Trophoblast cell (in vitro differentiated cells and primary cell): Measurements from ENCODE around the gene LONP2.
A peak's percentile ranks its signal among the peaks of the same experiment; 100 is the strongest.

Source experiments
- DNase-seq, 2 donors: peaks; one replicate each; pipeline ENCODE4 v3.0.0-alpha.2; 2016
- H2AFZ ChIP-seq: 2 replicates; pipeline ENCODE4 v1.6.1; 2013; ENCODE audit warnings: low read length, moderate library complexity, mild to moderate bottlenecking; ENCODE audit not compliant: insufficient read depth, poor library complexity
- H2AK5ac ChIP-seq: 2 replicates; pipeline ENCODE4 v1.6.1; 2013; ENCODE audit warnings: mild to moderate bottlenecking, low read length
- H2BK120ac ChIP-seq: 2 replicates; pipeline ENCODE4 v1.6.1; 2013; ENCODE audit warnings: low read length, mild to moderate bottlenecking, moderate library complexity; ENCODE audit not compliant: insufficient read depth, poor library complexity
- H2BK12ac ChIP-seq: 2 replicates; pipeline ENCODE4 v1.6.1; 2013; ENCODE audit warnings: mild to moderate bottlenecking, low read length, moderate library complexity
- H2BK5ac ChIP-seq: 2 replicates; pipeline ENCODE4 v1.6.1; 2013; ENCODE audit warnings: low read length, low read depth, moderate library complexity, mild to moderate bottlenecking; ENCODE audit not compliant: poor library complexity
- H3K14ac ChIP-seq: 2 replicates; pipeline ENCODE4 v1.6.1; 2013; ENCODE audit warnings: mild to moderate bottlenecking, low read length
- H3K18ac ChIP-seq: 2 replicates; pipeline ENCODE4 v1.6.1; 2013; ENCODE audit warnings: mild to moderate bottlenecking, low read length
- H3K23ac ChIP-seq: 2 replicates; pipeline ENCODE4 v1.6.1; 2013; ENCODE audit warnings: low read length
- H3K27ac ChIP-seq: 2 replicates; pipeline ENCODE4 v1.5.1; 2013; ENCODE audit warnings: low read depth, mild to moderate bottlenecking, inconsistent platforms, low read length, moderate library complexity
- H3K27me3 ChIP-seq: 2 replicates; pipeline ENCODE4 v1.6.1; 2013; ENCODE audit warnings: inconsistent platforms, mild to moderate bottlenecking, low read length, moderate library complexity; ENCODE audit not compliant: insufficient read depth
- H3K36me3 ChIP-seq, 2 experiments: 1 replicate in 1 of 2; 2 replicates in 1 of 2; pipeline ENCODE4 v1.6.1; 2013; ENCODE audit warnings: low read length in 2 of 2, mild to moderate bottlenecking in 2 of 2, moderate library complexity in 1 of 2; ENCODE audit not compliant: insufficient read depth in 2 of 2, control insufficient read depth in 1 of 2
- H3K4ac ChIP-seq: 2 replicates; pipeline ENCODE4 v1.6.1; 2013; ENCODE audit warnings: low read depth, mild to moderate bottlenecking, low read length, moderate library complexity
- H3K4me1 ChIP-seq, 2 experiments: 1 replicate in 1 of 2; 2 replicates in 1 of 2; pipeline ENCODE4 v1.6.1; 2013; ENCODE audit warnings: low read length in 2 of 2, mild to moderate bottlenecking in 2 of 2, moderate library complexity in 1 of 2; ENCODE audit not compliant: insufficient read depth in 2 of 2, control insufficient read depth in 1 of 2
- H3K4me2 ChIP-seq: 2 replicates; pipeline ENCODE4 v1.6.1; 2013; ENCODE audit warnings: inconsistent platforms, mild to moderate bottlenecking, low read length, moderate library complexity
- H3K4me3 ChIP-seq: 2 replicates; pipeline ENCODE4 v1.5.1; 2013; ENCODE audit warnings: mild to moderate bottlenecking, low read depth, low read length, inconsistent platforms
- H3K79me1 ChIP-seq: one replicate; pipeline ENCODE4 v1.6.1; 2013; ENCODE audit warnings: low read length
- H3K79me2 ChIP-seq: 2 replicates; pipeline ENCODE4 v1.6.1; 2013; ENCODE audit warnings: low read length, mild to moderate bottlenecking; ENCODE audit not compliant: control insufficient read depth, insufficient read depth, poor library complexity
- H3K9ac ChIP-seq: 2 replicates; pipeline ENCODE4 v1.6.1; 2013; ENCODE audit warnings: mild to moderate bottlenecking, low read length
- H3K9me3 ChIP-seq: 2 replicates; pipeline ENCODE4 v1.6.1; 2013; ENCODE audit warnings: low read depth, mild to moderate bottlenecking, control low read depth, inconsistent platforms, low read length; ENCODE audit not compliant: insufficient read depth
- H4K12ac ChIP-seq: 2 replicates; pipeline ENCODE4 v1.6.1; 2013; ENCODE audit warnings: low read depth, mild to moderate bottlenecking, low read length, moderate library complexity
- H4K8ac ChIP-seq: 2 replicates; pipeline ENCODE4 v1.6.1; 2013; ENCODE audit warnings: low read depth, mild to moderate bottlenecking, low read length, moderate library complexity
- H4K91ac ChIP-seq: one replicate; pipeline ENCODE4 v1.6.1; 2013; ENCODE audit warnings: low read depth, mild to moderate bottlenecking, low read length, moderate library complexity
- WGBS: extraction: QIAGEN DNeasy Blood & Tissue Kit; methylation state at CpG from one replicate; pipeline ENCODE4 v1.1.7; 2013; ENCODE audit warnings: missing lambda C conversion rate; ENCODE audit not compliant: insufficient read length, insufficient coverage; ENCODE audit errors: extremely low coverage; 5-methylcytosine and 5-hydroxymethylcytosine counted together

Gene LONP2

DNA sequence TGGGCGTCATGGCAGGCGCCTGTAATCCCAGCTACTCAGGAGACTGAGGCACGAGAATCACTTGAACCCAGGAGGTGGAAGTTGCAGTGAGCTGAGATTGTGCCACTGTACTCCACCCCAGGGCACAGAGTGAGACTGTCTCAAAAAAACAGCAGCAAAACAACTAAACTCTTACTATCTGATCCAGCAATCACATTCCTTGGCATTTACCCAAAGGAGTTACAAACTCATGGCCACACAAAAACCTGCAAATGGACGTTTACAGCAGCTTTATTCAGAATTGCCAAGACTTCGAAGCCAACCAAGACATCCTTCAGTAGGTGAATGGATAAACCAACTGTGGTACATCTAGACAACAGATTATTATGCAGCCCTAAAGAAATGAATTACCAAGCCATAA is 137.1 kb downstream of the LONP2 start:
- H3K4me2 ChIP-seq = no peak overlapping the region
- H2AK5ac ChIP-seq = no peak overlapping the region
- H2BK12ac ChIP-seq = no peak overlapping the region
- H2BK120ac ChIP-seq = no peak overlapping the region
- H3K4me1 ChIP-seq = no peaks in the 10 kb centered on the region
- DNase-seq = peak in 1 of 2 donors; percentile 36
- no peak overlapping the region for H3K18ac ChIP-seq
- no peak overlapping the region for H3K4me3 ChIP-seq
- WGBS = no CpG with 5 or more reads among the region's 5 CpGs
- H3K9ac ChIP-seq = no peak overlapping the region
- no peak overlapping the region for H3K23ac ChIP-seq
- H3K36me3 ChIP-seq = no peaks in the 10 kb centered on the region
- H3K14ac ChIP-seq = no peak overlapping the region
- no peak overlapping the region for H2BK5ac ChIP-seq
- H3K27me3 ChIP-seq = no peaks in the 10 kb centered on the region
- H3K79me2 ChIP-seq = peaks cover 38% of the 10 kb centered on the region
- H4K8ac ChIP-seq = no peak overlapping the region
- H2AFZ ChIP-seq = no peak overlapping the region
- peaks cover 17% of the 10 kb centered on the region for H3K79me1 ChIP-seq
- H3K27ac ChIP-seq = no peak overlapping the region
- H3K4ac ChIP-seq = peak overlapping the region; percentile 89
- H4K12ac ChIP-seq = no peak overlapping the region
- H3K9me3 ChIP-seq = no peaks in the 10 kb centered on the region
- no peak overlapping the region for H4K91ac ChIP-seq

DNA sequence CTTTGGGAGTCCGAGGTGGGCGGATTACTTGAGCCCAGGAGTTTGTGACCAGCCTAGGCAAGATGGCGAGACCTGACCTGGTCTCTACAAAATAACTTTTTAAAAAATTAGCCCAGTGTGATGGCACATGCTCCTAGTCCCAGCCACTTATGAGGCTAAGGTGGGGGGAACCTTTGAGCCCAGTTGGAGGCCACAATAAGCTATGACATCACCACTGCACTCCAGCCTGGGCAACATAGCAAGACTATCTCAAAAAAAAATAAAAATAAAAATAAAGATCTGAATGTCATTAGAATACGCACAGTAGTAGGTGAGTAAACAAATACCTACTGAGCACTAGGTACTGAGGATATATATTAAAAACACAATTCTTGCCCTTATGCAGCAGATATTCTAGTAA is 138.0 kb downstream of the LONP2 start:
- Histone ChIP-seq H3K9ac (no peak overlapping the region), H3K18ac (no peak overlapping the region), H3K79me2 (peaks cover 38% of the 10 kb centered on the region), H3K79me1 (peaks cover 17% of the 10 kb centered on the region), H3K36me3 (no peaks in the 10 kb centered on the region), H2AFZ (no peak overlapping the region), H2BK5ac (no peak overlapping the region), H4K12ac (no peak overlapping the region), H3K4me1 (no peaks in the 10 kb centered on the region), H3K9me3 (no peaks in the 10 kb centered on the region), H4K91ac (no peak overlapping the region), H2BK120ac (no peak overlapping the region), H2BK12ac (no peak overlapping the region), H3K4me3 (no peak overlapping the region), H3K4me2 (no peak overlapping the region), H3K14ac (no peak overlapping the region), H3K4ac (peak overlapping the region; percentile 71), H3K23ac (no peak overlapping the region), H3K27me3 (no peaks in the 10 kb centered on the region), H3K27ac (no peak overlapping the region), H2AK5ac (no peak overlapping the region), H4K8ac (no peak overlapping the region)
- no CpG with 5 or more reads among the region's 4 CpGs for WGBS
- no peak for DNase-seq

DNA sequence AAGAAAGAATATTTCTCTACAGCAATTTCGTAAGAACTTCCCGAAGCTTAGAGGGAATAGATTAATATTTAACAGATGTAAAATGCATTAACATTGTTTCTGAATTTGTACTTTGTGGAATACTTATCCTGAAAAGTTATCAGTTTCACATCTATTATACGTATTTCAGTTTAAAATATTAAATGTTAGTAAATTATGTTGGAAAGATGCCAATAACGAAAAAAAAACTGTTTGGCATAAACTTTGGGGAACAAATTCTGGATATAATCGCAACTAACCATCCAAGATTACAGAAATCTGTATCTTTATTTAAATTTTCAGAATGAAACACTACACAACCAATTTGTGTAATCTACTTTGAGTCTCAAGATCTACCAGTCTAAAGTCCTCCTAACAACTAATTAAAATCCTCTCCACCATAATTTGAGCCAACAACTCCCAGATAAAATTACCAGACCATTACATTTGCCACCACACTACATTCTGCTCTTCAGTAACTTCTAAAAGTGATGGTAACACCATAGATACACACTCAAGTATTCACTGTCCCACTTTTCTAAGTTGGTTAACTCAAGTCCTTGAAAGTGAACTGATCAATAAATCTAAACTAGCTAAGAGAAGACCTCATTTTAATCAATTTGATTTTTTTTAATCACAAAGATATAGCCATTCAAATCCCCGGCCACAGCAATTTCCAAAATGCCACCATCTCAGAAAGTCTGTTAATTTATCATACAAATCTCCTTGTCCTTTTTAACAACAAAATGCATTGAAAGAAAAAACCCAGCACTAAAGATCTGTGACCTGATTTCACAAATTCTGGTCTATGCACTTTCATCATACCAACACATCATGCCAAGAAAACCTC is 139.1 kb downstream of the LONP2 start:
- Histone ChIP-seq H4K12ac (no peak overlapping the region), H3K4me3 (peak overlapping the region; percentile 96), H3K79me1 (peaks cover 17% of the 10 kb centered on the region), H3K23ac (no peak overlapping the region), H3K36me3 (no peaks in the 10 kb centered on the region), H4K91ac (no peak overlapping the region), H2BK12ac (no peak overlapping the region), H2BK5ac (no peak overlapping the region), H4K8ac (no peak overlapping the region), H3K9me3 (no peaks in the 10 kb centered on the region), H3K18ac (no peak overlapping the region), H2BK120ac (no peak overlapping the region), H2AK5ac (no peak overlapping the region), H3K79me2 (peaks cover 34% of the 10 kb centered on the region), H3K4ac (peak overlapping the region; percentile 35), H3K27ac (no peak overlapping the region), H3K4me2 (peak overlapping the region; percentile 68), H2AFZ (no peak overlapping the region), H3K4me1 (no peaks in the 10 kb centered on the region), H3K14ac (no peak overlapping the region), H3K27me3 (no peaks in the 10 kb centered on the region), H3K9ac (no peak overlapping the region)
- DNase-seq = no peak
- WGBS = no CpG with 5 or more reads among the region's 6 CpGs

DNA sequence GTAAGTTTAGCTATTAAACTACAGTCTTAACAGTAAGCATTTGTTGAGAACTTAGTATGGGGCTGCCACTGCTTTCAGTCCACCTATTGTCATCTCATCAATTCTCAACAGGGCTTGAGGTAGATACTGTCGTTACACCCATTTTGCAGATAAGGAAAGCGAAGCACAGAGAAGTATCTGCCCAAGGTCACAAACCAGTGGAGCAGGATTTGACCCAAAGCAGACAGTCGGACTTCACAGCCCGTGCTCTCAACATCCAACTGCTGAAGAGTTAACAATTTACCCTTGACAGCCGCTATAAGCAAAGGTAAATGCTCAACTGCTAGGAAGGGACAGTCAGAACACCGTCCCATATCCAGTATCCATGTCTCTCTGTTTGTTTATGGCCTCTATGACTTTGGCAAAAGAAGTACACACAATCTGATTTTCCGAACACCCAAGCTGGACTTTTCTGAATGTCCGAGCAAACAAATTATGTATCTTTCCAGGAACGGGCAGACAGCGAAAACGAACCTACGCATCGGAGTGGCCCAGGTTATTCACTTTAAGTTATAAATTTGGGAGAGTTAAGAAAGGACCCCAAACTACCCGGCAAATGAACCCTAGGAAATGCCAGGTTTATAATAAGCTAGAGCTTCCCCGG is 139.9 kb downstream of the LONP2 start:
- peak overlapping the region; percentile 97 for H3K14ac ChIP-seq

More for the DNA sequence above, 139.9 kb downstream of the LONP2 start:
- H3K18ac ChIP-seq = peak overlapping the region; percentile 99
- peak overlapping the region; percentile 96 for H3K4me3 ChIP-seq
- peaks cover 17% of the 10 kb centered on the region for H3K79me1 ChIP-seq
- H4K12ac ChIP-seq = peak overlapping the region; percentile 97
- no CpG with 5 or more reads among the region's 15 CpGs for WGBS
- no peak overlapping the region for H3K23ac ChIP-seq
- H3K9ac ChIP-seq = peak overlapping the region; percentile 96
- peak overlapping the region; percentile 98 for H4K8ac ChIP-seq
- H2BK5ac ChIP-seq = peak overlapping the region; percentile 96
- H2AK5ac ChIP-seq = peak overlapping the region; percentile 87
- H3K36me3 ChIP-seq = no peaks in the 10 kb centered on the region
- H3K79me2 ChIP-seq = peaks cover 32% of the 10 kb centered on the region
- H3K27ac ChIP-seq = peak overlapping the region; percentile 100
- no peaks in the 10 kb centered on the region for H3K27me3 ChIP-seq
- peak overlapping the region; percentile 68 for H2AFZ ChIP-seq
- no peaks in the 10 kb centered on the region for H3K4me1 ChIP-seq
- H2BK12ac ChIP-seq = peak overlapping the region; percentile 72
- peak overlapping the region; percentile 93 for H2BK120ac ChIP-seq
- peak; percentile 54 to 77 for DNase-seq
- H4K91ac ChIP-seq = peak overlapping the region; percentile 98
- H3K9me3 ChIP-seq = no peaks in the 10 kb centered on the region
- H3K4ac ChIP-seq = peak overlapping the region; percentile 35
- peak overlapping the region; percentile 68 for H3K4me2 ChIP-seq
